Kidney capillary endothelial cell (primary cell): ENCODE measurements around the gene HPGDS.
A peak's percentile ranks its signal among the peaks of the same experiment; 100 is the strongest.
"Not testable (repeated sequence)": the region's sequence is repeated elsewhere in the genome, so short reads cannot be mapped to it uniquely, and the experiment has no call there.

Experiments used
- DNase-seq: peaks from one replicate; pipeline ENCODE4 v3.0.0-alpha.2; 2018; ENCODE audit warnings: low spot score

HPGDS gene

GRCh38 chr4:94325835-94326234 lies 16.8 kb downstream of the HPGDS start:
- no peak for DNase-seq

DNA sequence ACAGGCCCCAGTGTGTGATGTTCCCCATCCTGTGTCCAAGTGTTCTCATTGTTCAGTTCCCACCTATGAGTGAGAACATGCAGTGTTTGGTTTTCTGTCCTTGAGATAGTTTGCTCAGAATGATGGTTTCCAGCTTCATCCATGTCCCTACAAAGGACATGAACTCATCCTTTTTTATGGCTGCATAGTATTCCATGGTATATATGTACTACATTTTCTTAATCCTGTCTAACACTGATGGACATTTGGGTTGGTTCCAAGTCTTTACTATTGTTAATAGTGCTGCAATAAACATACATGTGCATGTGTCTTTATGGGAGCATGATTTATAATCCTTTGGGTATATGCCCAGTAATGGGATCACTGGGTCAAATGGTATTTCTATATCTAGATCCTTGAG lies 22.7 kb downstream of the HPGDS start:
- DNase-seq: not testable (repeated sequence)

DNA sequence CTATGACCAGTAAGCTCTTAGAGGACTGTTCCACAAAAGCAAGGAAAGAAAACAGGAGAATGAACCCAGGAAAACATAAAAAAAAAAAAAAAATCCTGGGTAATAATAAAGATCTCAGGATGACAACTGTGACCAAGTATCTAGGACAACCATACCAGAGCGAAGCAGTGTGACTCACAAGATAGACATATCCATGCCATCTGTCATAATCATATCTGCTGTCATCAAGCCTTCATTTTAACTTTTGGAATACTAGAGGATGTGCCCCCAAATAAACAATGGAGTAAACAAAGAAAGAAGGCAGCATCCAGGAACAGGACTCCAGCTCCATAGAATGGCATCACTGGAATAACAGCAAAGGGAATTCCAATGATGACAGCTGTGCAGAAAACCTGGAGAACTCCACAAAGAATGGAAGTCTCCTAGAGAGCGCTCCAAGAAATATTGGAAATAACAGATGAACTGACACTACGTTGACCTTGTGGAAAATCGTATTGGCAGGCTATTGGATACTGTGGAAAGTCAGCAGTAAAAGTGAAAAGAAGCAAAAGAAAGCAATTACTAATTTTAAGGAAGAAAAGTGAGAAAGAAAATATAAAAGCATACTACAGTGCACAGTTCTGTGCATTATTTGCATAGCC lies 35.3 kb downstream of the HPGDS start:
- no peak for DNase-seq

- DNase-seq: no peak
Observed at GRCh38 chr4:94306713-94307112, 35.9 kb downstream of the HPGDS start.

DNA sequence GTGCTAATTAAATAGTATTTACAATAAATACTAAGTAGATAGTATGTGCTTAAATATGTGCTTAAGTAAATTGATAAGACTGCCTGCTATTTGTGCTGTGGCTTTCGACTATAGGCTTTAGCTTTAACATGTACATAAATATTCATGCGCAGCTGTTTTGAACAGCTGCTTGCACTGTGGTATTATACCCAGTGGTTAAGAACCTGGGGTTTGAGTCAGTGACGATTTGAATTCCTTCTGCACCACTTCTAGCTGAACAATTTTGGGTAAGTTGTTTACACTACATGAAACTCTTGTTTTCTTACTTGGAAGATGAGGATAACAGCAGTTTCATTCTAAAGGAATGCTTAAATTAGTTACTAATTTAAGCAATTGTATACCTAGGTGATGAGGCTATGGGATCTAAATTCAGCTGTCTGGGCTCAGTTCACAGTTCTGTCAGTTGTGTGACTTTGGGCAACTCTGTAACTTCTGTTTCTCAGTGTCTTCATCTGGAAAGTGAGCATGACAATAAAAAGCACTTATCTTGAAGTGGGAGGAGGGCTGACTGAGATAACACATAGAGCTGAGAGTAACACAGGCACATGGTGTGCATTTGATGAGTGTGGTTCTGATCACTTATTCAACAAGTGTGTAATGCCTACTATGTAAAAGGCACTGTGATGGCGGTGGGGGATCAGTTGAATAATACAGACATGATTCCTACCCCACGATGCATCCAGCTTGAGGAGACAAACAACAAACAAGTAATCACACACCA lies 37.0 kb downstream of the HPGDS start:
- DNase-seq: no peak

GRCh38 chr4:94304365-94304971 lies 38.2 kb downstream of the HPGDS start:
- DNase-seq: peak; percentile 44

- no peak for DNase-seq
Observed at GRCh38 chr4:94302191-94302590, 40.4 kb downstream of the HPGDS start.

DNA sequence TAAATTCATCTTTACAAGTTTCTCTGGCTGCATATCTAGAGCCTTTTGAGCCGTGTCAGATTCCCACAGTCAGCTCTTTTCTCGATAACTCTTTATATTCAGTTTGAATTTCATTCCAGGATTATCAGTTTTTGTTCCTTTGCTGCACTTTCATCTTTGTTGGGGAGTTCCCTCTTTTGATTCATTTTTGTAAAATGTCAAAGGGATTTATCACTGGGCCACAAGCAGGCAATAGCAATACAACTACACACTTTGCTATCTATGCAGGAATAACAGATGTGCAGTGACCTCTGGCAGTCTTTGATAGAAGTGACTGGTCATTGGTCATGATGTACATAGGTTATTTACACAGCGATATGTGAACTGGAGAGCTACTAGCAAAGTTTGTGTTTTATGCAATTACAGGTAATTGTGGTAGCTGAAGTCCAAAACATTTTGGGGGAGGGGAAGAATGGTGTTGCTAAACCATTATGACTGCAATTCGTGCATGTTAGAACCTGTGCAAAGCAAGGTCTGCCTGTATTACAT lies 43.8 kb downstream of the HPGDS start:
- DNase-seq: no peak

DNA sequence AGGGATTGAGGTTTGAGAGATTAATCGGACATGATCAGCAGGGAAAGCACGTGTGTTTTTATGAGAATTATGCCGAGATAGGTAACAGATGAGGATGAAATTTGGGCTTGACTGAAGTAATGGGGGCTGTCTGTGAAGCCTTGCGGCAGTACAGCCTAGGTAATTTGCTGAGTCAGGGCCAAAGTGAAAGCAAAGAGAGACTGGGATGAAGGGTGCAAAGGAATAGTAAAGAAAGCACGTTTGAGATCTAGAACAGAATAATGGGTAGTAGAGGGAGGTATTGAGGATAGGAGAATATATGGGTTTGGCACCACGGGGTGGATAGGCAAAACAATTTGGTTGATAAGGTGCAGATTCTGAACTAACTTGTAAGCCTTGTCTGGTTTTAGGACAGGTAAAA lies 47.2 kb downstream of the HPGDS start:
- not testable (repeated sequence) for DNase-seq

GRCh38 chr4:94293981-94294380 lies 48.7 kb downstream of the HPGDS start:
- not testable (repeated sequence) for DNase-seq

- no peak for DNase-seq
Observed at GRCh38 chr4:94290245-94290644, 52.4 kb downstream of the HPGDS start.

DNA sequence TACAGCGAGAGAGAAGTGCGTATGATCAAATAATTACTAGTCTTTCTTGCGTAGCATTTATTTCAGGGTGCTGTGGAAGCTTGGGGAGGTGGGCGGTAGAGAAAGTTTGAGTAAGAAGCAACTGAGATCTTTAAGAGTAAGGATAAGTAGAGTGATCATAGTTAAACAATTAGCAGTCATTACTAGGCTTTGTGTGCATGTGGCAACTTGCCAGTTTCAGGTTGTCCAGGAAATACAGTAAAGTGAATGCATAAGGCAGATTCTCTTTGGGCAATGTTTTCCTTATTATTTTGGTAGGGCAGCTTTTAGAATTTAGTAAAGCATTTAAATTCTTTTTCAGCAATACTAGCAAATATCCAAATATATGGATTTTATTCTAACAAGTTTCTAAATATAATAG lies 57.0 kb downstream of the HPGDS start:
- DNase-seq: no peak

DNA sequence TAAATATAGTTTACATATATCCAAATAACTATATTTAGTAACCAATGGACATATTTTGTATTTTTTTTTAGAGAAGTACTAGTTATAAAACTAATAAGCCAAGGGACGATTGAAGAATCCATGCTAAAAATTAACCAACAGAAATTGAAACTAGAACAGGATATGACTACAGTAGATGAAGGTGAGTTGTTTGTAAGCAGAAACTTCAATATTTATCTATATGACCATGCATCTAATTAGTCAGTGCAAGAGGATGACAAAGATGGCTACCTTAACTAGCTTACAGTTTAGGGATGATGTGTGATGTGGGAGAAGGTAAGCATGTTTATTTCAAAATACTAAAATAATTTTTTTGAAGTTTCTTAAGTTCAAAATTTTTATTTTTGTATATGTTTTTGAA lies 57.7 kb downstream of the HPGDS start:
- DNase-seq: no peak

GRCh38 chr4:94278781-94279180 lies 63.9 kb downstream of the HPGDS start:
- DNase-seq: no peak

DNA sequence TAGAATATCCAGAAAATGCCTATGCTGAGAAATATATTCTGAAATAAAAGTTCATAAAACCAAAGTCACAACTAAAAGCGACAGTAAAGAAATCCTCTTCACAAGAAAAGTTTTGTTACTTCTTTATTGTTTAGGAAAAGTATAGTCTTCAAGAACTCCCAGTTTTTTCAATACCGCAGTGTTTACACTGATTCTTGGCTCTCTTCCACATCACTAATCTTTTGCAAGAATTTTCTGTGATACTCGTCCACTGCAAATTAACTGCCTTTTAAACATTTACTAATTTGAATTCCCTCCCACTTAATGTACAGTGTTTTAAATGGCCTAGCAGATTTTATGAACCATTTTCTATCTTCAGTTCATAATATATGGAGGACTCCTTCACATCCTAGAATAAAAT lies 65.1 kb downstream of the HPGDS start:
- no peak for DNase-seq

GRCh38 chr4:94276204-94276603 lies 66.4 kb downstream of the HPGDS start:
- no peak for DNase-seq

- DNase-seq: no peak
Observed at GRCh38 chr4:94274912-94275311, 67.7 kb downstream of the HPGDS start.

GRCh38 chr4:94271248-94271647 lies 71.4 kb downstream of the HPGDS start:
- DNase-seq: no peak

GRCh38 chr4:94267037-94267436 lies 75.6 kb downstream of the HPGDS start:
- no peak for DNase-seq

DNA sequence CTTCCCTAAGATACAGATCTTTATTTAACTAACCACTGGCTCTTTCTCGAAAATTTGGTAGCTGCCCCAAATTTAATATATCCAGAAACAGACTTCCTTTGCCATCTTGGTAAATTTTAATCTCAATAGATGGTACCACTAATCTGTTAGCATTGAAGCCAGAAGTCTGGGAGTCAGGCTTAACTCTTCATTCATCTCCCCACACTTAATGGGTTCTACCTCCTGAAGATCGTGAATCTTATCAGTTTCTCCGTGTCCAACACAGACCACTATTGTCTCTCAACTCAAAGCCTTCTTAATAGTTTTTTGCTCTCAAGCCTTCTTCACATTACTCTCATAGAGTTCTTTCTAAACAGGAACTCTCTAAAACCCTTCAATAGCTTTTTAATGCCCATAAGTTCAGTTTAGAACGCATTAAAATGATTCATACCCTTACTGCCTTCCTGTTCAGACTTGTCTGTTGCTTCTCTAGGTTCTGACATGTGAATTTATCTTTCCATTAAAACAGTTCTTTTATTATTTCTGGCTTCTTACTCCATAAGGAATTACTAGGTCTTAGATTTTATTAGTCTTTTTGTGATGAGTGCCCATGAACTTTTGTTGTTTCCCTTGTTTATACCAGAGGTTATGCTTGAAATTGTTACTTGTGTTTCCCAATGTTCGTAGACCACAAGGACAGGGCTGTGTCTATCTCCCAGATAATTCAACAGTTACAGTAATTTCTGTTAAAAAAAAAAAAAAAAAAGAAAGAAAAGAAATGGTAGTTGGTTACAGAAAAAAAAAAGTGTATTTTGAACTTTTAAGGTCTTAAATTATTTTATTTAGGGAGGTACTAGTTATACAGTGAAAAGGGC lies 80.2 kb downstream of the HPGDS start:
- DNase-seq: no peak

- no peak for DNase-seq
Observed at GRCh38 chr4:94256828-94257227, 85.8 kb downstream of the HPGDS start.

DNA sequence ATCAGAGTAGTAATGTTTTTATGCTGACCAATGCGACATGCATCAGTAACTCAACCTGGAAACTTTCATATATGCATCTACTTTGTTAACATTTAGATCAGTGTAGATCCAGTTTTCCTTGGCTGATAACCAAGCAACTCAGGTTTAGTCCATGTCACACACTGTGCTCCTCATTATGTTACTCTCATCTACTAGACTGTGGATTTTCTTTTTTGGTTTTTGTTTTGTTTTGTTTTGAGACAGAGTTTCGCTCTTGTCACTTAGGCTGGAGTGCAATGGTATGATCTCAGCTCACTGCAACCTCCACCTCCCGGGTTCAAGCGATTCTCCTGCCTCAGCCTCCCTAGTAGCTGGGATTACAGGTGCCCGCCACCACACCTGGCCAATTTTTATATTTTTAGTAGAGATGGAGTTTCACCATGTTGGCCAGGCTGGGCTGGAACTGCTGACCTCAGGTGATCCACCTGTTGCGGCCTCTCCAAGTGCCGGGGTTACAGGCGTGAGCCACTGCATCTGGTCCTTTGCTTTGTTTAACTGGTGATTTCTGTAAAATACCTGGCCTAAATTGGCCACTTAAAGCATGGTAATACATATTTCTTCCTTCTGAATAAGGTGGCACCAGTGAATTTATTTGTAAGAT lies 86.4 kb downstream of the HPGDS start:
- DNase-seq: no peak
